Stimulated activated CD4-positive, alpha-beta T cell treated with anti-CD3 and anti-CD28 coated beads, Interleukin-12 subunit alpha, Interleukin-12 subunit beta, amount 100 ng/mL, for 24 hours (primary cell): ENCODE measurements around the gene PGP.
A peak's percentile ranks its signal among the peaks of the same experiment; 100 is the strongest.
"Not testable (repeated sequence)": the region's sequence is repeated elsewhere in the genome, so short reads cannot be mapped to it uniquely, and the experiment has no call there.

Experiments used
- DNase-seq, 2 experiments: peaks; one replicate each; pipeline ENCODE4 v3.0.0-alpha.2; 2020; ENCODE audit warnings: low read depth in 2 of 2

PGP gene, protein sequence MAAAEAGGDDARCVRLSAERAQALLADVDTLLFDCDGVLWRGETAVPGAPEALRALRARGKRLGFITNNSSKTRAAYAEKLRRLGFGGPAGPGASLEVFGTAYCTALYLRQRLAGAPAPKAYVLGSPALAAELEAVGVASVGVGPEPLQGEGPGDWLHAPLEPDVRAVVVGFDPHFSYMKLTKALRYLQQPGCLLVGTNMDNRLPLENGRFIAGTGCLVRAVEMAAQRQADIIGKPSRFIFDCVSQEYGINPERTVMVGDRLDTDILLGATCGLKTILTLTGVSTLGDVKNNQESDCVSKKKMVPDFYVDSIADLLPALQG

DNA sequence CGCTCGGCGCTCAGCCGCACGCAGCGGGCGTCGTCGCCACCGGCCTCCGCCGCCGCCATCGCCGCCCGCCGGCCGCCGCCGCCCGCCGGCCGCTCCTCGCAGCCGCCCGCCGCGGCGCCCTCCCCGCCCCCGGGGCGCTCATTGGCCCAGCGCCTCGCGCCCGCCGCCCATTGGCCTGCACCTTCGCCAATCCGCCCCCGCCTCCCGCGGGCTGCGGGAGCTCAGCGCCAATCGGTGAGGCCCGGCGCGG lies at the start of gene PGP:
PGP (minus strand) TSS at position 122 of the 250 bp plus-strand sequence; CDS start at position 59, 63 bp downstream.
- no peak for DNase-seq

DNA sequence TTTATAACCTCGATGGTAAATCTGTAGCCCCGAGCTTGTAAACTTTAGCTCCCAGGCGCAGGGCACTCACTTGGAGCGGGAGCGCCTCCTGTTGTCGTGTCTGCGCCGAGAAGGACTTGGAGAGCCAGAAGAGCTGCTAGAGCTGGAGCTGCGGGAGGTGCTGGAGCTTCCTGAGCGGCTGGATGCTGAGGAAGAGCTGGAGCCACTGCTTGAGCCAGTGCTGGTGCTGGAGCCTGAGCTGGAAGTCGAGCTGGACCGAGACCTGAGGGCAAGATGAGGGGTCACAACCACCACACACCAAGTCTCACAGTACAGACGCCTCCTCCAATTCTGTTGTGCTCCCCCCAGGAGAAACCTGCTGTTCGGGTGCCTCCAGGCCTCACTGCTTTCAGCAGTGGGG lies 48.4 kb upstream of the PGP start:
- not testable (repeated sequence) for DNase-seq

DNA sequence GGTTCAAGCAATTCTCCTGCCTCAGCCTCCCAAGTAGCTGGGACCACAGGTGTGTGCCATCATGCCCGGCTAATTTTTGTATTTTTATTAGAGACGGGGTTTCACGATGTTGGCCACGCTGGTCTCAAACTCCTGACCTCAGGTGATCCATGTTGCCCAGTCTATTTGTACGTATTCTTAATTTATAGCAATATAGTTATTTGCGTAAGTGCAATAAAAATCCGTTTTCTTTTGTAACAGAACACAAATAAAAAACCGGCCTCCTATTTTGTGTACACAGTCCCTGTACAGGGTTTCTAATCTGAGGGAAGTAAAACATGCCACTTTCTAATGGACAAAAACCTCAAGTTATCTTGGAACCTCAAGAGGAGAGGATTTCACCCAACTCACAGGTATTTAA lies 45.6 kb upstream of the PGP start:
- DNase-seq = no peak

DNA sequence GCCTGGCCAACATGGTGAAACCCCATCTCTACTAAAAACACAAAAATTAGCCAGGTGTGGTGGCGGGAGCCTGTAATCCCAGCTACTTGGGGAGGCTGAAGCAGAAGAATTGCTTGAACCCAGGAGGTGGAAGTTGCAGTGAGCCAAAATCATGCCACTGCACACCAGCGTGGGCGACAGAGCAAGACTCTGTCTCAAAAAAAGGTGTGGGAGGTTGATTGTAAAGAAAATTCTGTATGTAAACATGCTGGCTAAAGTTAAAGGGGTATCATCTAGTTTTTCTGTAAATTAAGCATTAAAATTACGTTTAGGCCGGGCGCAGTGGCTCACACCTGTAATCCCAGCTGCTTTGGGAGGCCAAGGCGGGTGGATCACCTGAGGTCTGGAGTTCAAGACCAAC lies 43.9 kb upstream of the PGP start:
- not testable (repeated sequence) for DNase-seq

DNA sequence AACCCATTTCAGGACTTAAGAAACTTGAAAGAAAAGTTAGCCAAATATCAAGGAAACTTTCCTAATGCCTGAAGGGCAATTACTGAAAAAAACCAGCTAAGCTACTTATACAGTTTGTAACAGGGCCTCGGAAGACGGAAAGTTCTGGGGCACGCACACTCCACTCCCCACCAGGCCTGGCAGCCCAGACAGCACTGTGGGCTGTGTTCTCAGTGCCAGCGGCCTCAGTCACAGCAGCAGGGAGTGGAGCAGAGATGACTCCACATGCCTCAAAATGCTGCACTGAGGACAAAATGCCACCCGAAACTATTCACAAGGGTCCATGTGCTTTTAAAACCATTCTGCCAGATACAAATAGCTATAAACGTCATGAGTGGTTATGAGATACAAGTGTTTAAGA lies 43.1 kb upstream of the PGP start:
- no peak for DNase-seq

DNA sequence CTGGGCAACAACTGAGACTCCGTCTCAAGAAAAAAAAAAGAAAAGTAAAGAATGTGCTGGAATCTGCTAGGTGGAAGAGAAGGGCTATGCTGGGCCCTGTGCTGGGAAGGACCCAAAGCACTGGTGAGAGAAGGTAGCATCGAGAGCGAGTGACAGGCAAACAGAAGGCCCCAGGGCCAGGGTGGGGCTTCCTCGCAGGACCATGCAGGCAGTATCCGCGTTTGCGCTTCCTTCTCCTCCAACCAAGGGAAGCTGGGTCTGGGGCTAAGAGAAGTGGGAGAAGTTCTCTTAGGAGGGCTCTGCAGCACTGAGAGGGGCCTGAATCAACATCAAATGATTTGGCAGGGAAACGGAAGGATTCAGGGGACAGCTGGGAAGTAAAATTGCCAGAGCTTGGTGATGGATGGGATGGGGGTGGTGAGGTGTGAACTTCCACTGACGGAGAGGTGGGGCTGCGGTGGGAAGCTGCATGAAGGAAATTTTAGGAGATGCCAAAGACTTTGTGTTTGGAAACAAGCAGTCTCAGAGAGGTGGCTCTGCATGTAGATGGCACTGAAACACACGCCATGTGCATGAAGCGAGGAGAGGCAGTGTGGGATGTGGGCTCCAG lies 42.0 kb upstream of the PGP start:
- no peak for DNase-seq

DNA sequence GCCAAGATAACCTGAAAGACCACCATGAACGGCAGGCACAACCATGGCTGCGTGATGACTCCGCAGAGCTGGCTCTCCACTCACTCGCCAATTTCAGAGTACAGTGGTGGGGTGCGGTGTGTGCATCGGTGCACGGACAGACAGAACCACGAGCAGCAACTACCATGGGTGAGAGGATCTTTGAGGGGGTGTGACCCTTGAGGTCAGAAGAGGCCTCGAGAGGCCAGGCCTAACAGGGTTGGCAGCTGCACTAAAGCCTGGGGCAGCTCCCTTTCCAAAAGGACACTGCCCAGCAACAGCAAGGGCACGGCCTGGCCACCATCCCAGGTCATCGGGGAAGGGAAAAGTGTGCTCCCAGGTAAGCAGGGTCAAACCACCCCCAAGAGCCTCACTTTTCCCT lies 38.7 kb upstream of the PGP start:
- DNase-seq = no peak

DNA sequence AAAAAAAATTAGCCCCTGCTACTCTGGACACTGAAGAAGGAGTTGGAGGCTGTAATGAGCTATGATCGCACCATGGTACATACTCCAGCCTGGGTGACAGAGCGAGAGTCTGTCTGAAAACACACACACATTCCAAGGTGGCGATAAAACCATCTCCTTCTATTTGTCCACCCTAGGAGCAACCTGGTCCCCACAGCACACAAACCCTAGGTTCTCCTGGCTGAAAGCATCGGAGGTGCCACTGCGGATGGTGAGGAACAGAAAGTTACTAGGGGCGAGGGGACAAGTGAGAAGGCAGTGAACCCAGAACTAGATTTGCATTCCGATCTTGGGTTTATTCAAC lies 38.1 kb upstream of the PGP start:
- no peak for DNase-seq

DNA sequence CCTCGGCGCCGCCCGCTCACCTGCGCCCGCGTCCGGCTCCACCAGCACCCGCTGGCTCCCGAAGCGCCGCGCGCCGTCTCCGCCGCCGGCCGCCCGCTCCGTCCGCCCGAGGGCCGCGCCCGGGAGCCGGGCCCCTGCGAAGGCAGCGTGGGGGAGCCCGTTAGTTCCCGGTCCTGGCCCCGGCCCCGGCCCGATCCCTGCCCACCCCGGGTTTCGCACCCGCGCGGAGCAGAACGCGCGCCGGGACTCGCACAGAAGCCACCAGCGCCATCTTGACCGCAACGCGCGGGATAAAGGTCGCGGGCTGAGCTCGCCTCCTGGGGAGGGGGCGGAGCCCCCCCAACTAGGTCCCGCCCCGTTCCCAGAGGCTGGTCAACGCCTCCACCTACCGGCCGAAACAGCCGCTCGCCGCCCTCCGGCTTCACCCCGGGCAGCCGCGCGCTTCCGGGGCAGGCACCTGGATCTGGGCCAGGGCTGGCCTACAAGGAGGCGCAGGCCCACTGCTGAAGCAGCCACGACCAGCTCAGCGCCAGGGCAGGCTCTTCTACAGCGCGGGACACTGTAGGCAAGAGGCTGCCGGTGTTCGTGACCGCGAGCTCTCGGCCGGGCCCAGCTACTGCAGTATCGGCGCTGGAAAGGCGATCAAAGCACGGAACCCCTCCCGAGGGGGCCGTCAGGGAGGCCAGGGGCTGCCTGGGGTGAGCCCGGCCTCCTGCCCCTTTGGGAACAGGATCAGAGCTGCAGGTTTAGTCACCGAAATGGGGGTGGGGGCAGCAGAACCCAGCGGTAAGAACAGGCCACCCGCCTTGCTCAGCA lies 36.9 kb upstream of the PGP start, which contains the start of gene ECI1:
ECI1 (minus strand) TSS at position 292 of the 816 bp plus-strand sequence; CDS start at position 271, 21 bp downstream.
- peak; percentile 55 to 85 for DNase-seq

DNA sequence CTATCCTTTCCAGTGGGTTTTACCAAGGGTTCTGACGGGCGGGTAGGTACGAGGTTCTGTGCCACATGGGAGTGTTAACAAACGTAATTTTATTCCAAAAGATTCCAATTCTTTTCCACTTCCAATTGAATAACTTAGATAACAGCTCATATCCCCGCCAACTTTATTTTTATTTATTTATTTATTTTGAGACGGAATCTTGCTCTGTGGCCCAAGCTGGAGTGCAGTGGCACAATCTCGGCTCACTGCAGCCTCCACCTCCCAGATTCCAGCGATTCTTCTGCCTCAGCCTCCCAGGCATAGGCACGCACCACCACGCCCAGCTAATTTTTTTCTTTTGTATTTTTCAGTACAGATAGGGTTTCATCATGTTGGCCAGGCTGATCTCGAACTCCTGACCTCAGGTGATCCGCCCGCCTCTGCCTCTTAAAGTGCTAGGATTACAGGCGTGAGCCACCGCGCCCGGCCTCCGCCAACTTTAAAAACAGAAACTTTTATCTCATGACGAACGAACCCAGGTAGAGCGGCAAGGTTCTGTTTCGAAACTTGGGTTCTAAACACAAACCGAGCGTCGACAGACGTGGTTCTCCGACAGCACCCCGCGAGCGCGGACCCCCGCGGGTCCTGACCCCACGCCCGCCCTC lies 36.1 kb upstream of the PGP start:
- no peak for DNase-seq

DNA sequence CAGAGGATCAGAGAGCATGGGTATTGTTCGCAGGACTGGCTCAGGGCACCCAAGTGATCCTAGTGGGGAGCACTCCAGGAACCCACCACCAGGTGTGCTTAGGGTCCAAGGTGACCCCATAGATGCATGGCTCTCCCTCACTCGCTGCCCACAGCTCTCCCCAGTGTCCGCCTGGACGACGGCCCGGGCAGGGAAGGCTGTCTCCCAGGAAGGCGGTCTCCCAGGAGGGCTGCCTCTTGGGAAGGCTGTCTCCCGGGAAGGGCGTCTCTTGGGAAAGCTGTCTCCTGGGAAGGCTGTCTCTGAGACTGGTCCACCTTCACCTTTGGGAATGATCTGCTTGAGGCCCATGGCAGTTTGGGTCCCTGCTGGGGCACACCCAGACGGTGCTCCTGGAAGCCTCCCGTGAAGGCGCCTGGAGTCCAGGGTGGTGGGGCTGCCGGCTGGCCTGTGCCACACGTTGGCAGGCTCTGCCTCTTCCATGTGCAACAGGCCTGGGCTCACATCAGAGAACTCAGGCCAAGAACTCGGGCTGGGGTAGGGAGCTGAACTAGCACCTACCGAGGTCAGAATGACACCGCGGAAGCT lies 31.8 kb upstream of the PGP start:
- no peak for DNase-seq

DNA sequence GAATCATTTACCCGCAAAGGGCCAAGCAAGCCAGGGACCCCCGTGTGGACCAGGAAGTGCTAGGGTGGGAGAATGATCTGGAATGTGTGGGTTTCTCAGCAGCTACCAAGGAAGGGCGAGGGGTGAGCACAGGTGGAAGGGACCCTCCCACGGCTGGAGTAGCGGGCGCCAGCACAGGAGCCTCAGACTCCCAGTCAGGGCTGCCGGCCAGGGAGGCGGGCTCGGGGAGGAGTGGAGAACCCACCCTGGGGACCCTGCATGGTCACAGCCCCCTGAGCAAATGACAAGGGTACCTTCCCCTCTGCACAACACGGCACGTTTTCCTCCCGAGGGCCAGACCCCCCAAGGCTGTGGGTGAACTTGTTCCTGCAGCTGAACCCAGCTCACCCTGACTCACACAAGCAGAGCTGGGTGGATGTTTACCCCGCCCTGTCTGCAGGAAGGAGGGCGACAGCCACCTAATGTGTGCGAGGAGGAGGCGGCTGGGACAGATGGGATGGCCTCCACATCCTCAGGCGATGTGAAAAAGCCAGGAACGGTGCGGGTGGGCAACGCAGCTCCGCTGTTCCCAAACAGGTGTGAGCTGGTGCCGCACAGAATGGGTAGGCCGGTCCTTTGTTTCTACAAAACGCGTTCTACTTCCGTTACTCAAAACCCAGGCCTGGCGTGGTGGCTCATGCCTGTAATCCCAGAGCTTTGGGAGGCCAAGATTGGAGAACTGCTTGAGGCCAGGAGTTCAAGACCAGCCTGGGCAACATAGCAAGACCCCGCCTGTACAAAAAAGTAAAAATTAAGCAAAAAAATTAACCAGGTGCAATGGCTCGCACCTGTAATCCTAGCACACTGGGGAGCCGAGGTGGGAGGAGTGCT lies 30.5 kb upstream of the PGP start:
- no peak for DNase-seq

DNA sequence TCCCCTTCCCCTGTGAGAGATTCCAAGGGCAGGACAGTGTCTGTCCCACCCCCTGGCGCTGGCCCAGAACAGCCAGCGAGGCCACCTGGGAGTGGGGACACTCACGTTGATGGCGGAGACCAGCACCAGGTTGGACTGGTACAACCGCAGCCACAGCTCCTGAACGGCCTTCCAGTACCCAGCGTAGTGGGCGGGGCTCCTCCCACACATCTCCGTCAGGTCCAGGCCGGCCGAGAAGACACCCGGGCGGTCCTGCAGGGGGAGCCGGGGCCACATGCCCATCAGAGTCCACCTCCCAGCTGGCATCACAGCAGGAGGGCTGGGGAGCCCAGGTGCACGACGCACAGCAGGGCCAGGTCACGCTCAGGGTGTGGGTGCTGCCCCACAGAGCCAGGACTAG lies 29.7 kb upstream of the PGP start:
- DNase-seq = no peak

DNA sequence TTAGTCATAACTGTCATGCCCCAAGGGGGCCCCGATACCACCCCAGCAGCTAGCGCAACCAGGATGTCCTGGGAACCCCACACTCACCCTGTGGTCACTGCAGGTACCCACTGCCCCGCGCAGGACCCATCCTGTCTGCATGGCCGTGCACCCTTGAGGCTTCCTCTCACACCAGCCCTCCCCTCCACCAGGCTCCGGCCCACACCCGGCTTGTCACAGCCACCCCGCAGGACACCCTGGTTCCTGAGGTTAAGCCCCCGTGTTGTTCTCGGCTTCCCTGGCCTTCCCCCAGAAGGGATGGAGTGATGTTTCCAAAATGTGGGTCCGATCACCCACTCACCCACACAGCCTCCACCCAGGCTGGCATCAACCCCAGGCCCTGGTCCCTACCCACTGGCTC lies 29.1 kb upstream of the PGP start:
- no peak for DNase-seq

DNA sequence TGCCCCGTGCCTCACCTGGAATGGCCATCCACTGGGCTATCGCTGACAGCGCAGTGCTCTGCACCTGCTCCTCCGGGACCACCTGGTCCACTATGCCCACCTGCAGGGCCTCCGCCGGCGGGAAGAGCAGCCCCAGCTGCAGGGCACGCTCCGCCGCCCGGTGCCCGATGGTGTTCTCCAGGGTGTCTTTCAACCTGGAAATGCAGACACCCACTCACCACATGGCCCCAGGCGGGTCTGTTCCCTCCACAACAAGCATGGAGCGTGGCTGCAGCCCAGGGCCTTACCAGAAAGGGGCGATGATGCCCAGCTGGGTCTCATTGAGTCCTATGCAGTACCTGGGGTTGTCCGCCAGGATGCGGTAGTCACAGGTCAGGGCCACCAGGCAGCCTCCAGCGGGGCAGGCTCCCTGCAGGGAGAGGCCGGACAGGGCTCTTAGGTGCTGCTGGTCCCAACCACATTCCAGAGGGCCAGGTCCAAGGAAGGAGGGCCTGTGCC lies 28.4 kb upstream of the PGP start:
- DNase-seq = no peak

DNA sequence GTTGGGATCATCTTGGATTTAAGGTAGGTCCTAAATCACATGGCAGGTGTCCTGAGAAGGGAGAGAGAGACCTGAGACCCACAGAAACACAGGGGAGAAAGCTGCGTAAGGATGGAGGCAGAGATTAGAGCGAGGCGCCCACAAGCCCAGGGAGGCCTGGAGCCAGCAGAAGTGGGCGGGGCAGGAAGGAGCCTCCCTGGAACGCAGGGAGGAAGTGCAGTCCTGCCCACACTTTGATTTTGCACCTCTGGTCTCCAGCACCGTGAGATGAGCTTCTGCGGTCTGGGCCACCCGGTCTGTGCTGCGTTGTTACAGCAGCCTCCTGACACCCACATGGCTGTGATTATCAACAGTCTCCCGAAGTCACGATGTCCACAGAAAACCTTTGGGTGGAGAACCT lies 28.0 kb upstream of the PGP start:
- no peak for DNase-seq

DNA sequence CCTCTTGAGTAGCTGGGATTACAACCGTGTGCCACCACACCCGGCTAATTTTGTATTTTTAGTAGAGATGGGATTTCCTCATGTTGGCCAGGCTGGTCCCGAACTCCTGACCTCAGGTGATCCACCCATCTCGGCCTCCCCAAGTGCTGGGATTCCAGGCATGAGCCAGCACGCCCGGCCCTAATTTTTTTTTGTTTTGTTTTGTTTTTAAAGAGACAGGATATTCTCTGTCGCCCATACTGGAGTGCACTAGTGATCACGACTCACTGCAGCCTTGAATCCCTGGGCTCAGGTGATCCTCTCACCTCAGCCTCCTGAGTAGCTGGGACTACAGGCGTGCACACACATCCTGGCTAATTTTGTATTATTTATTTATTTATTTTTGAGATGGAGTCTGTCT lies 25.7 kb upstream of the PGP start:
- DNase-seq = not testable (repeated sequence)

DNA sequence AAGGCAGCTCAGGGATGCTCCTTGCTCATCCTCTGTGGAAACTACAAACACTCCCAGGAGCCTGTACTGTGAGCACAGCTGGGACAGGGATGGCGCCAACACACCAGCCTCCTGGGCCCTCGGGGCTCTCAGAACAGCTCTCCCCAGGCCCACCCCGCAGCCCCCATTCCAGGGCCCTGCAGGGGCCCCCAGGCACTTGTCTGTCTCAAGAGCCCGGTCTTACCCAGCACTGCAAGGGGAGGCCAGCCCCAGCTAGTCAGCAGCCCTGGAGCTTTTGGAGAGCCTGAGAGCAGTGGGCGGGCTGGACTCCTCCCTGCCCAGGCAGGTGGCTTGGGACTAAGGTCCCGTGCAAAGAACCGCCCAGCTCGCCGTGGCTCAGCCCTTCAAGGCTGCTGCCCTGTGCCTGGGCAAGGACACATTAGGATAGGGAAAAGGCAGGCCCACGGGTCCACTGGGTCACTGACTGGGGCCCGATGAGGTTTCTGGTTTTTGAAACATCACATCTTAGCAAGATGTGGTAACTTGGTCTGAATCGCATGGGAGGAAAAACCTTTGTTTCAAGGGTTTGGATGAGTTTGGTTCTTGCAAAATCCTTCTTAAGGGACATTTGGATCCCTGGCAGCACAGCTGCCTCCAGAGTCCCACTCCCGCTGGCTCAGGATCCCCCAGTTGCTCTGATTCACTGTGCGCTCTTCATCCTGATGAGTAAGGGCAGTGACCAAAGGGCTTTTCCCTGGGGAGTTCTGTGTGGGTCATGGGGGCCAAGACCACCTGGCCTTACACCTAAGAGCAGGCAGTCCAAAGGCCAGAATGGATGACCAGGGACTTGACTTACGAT lies 24.4 kb upstream of the PGP start:
- DNase-seq = no peak

DNA sequence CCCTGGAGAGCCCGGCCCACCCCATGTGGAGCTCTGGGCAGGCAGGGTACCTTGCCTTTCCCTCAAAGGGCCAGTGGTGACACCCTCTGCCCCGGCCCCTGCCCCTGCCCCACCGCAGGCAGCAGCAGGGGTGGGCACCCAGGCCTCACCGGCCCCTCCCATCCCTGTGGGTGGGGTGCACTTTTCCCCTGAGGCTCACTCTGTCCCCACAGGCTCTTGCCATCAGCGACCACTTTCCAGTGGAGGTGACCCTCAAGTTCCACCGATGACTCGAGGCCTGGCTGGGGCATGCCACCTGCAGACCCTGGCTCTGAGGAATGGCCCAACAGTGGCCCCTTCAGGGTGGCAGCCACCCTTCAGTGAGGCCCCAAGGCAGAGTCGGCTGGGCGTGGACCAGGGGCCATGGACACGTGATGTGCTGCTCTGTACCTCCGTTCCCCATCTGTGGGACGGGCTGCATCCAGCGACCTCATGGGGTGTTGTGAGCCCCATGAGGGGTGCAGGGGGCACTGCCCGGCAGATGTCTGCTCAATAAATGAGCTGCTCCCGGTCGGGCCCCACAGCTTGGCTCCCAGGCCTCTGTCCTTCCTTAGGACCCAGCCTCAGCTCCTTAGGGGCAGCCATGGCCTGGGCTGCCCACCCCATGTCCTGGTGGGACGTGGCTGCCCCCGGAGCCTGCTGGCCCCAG lies 23.7 kb upstream of the PGP start:
- no peak for DNase-seq
